Activated T-cell treated with anti-CD3 and anti-CD28 coated beads, Interleukin-2, amount 50 U/mL, for 48 hours (primary cell): Measurements from ENCODE around the gene STAT4.

Experiments used
- DNase-seq, 2 experiments: peaks; one replicate each; pipeline ENCODE4 v3.0.0-alpha.2; 2020

Gene STAT4, protein sequence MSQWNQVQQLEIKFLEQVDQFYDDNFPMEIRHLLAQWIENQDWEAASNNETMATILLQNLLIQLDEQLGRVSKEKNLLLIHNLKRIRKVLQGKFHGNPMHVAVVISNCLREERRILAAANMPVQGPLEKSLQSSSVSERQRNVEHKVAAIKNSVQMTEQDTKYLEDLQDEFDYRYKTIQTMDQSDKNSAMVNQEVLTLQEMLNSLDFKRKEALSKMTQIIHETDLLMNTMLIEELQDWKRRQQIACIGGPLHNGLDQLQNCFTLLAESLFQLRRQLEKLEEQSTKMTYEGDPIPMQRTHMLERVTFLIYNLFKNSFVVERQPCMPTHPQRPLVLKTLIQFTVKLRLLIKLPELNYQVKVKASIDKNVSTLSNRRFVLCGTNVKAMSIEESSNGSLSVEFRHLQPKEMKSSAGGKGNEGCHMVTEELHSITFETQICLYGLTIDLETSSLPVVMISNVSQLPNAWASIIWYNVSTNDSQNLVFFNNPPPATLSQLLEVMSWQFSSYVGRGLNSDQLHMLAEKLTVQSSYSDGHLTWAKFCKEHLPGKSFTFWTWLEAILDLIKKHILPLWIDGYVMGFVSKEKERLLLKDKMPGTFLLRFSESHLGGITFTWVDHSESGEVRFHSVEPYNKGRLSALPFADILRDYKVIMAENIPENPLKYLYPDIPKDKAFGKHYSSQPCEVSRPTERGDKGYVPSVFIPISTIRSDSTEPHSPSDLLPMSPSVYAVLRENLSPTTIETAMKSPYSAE

DNA sequence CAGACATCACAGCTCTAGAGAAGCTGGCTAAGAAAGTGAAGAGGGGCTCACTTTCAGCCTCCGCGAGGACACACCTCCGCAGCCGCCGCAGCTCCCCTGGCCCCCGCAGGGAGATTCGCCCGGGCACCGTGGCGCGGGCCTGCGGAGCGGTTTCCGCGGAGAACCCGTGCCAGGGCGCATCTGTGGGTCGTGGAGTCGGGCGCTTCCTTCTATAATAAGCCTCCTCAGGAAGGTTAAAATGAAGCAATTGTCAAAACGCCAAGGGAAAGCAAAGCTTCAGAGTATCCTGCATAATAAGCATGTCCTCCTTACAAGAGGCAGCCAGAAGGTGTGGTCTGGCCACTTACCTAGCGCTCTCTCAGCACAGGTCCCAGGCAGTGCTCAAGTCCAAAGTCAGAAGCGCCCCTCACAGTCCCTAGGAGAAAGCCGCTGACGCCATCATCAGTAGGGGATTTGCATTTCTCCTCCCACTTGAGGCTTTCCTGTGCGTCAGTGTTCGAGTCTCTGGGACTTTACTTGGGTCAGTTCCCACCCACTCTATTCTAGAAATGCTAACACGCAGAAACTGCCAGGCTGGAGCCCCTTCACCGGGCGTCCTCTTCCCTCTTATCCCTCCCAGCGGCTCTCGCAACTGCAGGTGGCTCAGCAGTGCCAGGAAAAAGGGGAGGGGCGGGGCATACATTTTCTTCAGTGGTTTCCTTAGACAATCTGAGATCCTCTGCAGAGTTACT is at the start of gene STAT4:
STAT4 (minus strand) TSS at position 395 of the 731 bp plus-strand sequence. CDS start 2,791 bp downstream, outside the sequence.
- DNase-seq: peak; percentile 88

DNA sequence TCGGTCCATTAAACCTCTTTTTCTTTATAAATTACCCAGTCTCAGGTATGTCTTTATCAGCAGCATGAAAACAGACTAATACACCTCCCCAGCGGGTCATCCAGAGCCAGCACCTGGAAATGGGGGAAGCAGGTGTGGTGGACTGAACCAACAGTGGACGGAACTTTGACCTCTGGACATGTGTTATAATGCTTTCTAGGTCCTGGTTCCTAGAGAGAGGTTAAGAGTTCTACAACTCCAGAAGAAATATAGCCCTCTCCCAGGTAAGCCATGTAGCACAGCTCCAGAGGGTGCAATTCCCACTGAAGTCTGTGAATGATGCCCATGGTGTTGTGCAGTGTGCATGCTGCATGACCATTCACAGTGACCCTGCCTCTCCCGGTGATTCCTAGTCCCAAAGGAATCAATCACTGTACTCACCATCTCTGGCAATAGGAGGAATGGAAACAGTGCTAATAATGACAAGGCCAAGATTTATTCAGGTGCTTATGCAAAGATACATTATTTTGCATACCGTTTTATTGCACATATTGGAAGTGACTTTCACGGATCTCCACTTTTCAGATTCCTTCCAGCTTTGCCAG is 49.2 kb upstream of the STAT4 start:
- DNase-seq: no peak

DNA sequence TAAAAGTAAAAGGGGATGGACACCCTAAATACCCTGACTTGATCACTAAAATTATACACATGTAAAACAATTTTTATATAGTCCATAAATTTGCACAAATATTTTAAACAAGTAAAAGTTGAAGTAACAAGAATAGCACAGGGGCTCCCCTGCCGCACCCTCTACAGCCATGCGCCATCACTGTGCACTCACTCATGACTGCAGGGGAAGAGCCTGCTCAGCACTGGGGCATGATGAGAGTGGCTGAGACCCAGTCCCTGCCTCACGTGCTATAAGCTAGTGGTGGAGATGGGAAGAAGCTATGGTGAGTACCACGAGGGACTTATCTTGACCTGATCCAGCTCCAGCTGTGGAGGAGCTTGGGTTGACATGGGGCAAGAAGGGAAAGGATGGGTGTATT is 47.5 kb upstream of the STAT4 start:
- DNase-seq: no peak

DNA sequence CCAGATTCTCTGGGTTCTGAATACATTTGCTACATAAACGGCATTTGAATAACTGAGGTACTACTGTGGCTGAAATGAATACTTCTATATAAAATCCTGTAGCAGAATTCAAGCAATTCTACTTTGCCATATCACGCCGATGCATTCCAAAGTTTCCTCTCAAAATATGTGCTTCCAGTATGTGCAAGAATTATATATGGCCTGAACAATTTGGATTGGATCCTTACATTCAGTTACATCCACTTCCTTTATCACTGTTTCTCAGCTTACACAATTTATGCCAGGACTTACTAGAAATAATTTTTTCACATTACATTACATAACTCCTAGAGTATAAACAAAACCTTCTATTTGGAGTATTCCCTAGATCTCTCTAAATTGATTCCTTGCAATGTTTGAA is 46.3 kb upstream of the STAT4 start:
- no peak for DNase-seq

DNA sequence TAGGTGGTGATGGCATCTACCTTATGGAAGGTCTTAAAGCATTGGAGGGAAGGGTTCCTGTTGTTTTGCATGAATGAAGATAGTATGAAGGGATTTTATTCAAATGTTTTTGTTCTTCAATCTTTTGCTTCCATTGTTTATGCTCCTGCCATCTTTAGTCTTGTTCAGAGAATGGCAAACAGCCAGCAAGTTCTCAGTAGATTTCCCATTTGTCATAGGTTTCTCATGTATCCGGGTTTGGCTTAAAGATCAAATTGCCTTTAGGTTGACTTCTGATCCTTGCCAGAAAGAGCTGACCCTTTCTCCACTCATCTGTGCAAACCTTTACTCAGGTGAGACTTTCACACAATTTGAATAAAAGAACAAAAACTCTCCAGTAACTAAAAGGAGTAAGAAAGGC is 44.2 kb upstream of the STAT4 start:
- no peak for DNase-seq

DNA sequence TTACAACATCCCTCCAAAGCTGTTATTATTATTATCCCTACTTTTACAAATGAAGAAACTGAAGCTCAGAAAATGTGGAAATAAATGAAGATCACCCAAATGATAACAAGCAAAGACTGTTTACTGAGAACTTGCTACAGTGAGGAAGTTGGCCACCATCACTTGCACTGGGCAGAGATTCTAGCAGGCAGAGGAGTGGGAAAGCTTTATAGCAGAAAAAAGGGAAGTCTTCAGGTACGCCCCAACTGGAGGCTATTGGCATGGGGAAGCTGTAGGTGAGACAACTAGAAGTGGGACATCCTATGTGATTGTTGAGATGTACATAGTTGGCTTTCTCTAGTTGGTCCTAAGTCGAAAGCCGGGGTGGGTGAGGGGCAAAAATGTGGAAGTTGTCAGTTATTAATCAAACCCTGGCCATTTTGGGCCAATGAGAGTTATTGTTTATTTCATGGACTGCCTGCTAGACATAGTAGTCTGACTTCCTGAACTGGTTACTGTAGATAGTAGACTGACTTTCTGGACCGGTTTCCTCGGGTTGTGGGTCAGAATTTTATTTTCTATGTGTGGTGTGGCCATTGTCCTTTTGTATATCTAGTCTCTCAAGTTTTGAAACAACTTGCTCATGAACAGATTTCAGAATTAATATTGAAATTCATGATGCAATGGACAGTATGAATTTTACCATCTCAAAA is 40.2 kb upstream of the STAT4 start:
- no peak for DNase-seq

DNA sequence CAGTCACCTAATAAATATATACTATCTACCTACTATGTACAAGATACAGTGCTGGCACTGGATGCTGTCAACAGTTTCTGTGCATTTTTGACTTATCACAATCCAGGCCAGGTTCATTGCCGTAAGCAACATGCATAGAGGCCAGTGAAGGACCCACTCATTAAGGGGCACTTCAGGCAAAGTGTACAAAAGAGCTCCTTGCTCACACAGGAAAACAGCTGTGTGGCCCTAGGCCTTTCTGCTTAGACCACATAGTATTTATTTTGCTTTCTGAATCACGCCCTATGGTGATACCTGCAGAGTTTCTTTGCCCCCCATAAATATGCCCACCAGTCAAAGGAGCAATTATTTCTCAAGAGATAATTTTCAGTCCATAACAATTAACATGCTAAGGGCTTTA is 39.6 kb upstream of the STAT4 start:
- DNase-seq: no peak

DNA sequence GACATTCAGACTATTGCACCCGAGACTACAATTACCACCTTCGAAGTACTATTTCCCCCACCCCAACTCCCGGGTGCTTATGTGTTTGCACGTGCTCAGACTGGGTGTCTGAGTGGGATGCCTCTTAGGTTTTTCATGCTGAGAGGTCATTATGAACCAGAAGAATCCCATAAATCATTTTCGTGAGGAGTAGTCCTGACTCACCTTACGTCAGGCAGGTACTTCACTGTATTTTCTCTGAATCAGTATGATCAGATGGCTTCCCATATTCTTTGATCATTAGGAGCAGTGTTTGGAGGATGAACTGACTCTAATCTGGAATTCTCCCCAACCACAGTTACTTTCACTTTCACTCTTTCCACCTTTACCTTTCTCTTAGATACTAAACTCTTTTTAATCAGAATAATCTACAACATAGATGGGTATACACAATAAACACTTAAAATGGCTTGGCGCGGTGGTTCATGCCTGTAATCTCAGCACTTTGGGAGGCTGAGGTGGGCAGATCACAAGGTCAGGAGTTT is 38.4 kb upstream of the STAT4 start:
- DNase-seq: no peak

DNA sequence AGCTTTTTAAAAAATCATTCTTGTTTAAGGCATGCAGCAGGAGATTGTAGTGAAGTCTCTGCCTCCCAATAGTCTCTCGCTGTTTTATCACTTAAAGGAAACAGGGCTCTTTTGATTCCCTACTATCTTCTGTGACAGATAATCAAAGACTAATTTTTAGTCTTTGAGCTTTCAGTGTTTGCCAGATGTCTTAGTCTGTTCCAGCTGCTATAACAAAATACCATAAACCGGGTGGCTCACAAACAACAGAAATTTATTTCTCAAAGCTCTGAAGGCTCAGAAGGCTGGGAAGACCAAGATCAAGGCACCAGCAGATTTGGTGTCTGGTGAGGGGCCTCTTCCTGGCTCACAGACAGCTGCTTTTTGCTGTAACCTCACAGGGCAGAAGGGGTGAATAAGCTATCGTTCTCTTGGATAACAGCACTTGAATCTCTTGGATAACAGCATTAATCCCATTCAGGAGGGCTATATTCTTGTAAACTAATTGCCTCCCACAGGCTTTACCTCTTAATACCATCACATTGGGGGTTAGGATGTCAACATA is 37.8 kb upstream of the STAT4 start:
- DNase-seq: no peak

DNA sequence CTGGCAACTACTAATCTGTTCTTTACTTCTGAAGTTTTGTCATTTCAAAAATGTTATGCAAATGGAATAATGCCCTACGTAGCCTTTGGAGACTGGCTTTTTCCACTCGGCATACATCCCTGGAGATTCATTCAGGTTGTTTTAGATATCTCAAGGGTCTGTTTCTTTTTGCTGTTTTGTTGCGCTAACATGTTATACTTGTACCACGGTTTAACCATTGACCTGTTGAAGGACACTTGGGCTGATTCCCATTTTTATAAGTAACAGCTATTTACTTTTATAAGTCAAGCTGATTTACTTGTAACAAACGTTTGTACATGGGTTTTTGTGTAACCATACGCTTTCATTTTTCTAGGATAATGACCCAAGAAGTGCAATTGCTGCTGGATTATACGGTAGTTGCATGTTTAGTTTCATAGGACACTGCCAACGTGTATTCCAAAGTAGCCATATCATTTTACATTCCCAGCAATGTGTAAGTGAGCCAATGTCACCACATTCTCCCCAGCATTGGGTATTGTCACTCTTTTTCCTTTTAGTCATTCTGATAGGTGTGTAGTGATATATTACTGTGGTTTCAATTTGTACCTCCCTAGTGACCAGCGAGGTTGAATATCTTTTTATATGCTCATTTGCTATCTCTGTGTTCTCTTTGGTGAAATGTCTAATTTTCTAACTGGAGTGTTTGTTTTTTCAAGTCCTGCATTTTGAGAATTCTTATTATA is 36.5 kb upstream of the STAT4 start:
- no peak for DNase-seq

DNA sequence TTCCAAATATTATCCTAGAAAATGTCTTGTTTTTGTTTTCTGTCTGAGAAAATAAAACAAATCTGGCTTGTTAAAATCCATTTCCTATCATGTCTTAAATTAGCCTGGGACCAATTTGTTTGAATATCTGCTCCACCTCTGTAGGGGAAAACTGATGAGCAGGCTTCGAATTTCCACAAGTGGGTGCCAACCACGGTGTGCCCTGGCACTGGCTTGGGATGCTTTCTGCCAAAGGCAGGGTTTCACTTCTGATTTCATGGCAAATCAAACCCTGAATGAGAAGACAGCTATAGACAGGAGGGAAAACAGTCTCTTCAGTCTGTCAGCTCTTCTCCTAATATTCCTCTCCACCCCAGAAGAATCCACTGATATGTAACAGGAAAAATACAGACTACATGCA is 33.7 kb upstream of the STAT4 start:
- DNase-seq: no peak

DNA sequence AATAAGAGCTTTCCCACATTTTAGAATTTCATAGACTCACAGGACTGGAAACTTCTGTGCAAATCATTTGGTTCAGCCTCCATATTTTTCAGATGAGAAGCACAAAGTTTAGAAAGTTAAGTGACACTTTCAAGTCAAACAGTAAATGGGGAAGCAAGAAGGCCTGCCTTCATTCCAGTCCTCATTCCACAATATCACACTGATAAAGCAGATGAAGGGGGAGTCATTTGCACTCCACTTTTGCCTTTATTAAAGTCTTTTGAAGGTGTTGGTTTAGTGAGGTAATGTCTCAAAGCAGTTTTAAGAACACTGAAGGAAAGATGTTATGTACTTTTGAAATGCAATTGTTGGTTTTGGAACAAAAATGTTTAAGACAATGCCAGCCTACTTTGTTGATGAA is 32.7 kb upstream of the STAT4 start:
- DNase-seq: no peak

DNA sequence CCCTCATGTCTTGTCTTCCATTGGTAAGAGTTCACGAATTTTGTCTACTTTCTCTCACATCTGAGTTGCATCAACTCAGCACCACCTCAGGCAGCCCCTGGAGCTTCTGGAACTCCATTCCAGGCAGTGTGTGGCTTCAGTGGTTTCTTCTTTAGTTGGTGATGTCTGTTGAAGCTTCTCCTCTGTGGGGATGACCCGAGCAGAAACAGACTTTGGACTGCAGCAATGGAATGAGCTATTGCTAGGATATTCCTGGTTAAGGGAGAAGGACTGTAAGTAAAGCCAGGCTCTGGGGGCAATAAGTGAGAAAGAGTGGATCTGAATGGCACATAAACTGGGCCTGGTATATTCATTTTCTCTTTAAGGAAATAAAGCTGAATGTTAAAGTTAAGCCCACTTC is 32.3 kb upstream of the STAT4 start:
- DNase-seq: no peak

DNA sequence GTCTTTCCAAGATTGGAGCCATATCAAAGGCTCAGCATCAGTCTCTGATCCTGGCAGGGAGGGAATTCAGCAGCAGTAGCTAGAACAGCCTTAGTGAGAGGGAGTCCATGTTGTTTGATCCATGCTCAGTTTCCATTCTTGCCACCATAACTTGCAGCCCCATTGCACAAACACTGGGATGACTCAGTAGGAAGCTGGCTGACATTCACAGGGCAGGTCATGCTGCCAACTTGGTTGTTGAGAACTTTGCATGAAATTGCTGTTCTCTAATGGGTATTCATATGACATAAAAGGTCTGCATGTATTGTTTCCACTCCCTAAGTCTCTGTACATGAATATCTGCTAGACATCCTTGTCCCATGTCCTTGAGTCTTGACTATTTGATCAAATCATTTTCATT is 29.9 kb upstream of the STAT4 start:
- DNase-seq: no peak

DNA sequence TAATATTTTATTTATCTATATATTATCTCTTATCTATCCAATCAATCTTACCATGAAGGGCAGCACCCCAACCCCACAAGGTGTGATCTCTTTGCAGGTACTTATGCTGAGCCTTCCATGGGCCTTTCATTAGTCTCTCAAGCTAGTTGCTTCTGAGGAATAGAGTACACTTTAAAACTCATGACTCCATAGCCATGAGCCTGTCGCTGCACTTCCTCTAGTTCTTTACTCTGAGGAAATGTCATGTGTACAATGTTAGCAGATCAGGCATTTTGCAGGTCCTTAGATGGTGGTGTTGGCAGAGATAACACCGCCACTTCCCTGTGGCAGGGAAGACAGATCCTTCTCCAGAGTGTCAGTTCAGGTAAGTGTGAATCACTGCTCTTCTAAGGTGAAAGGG is 29.5 kb upstream of the STAT4 start:
- DNase-seq: no peak

DNA sequence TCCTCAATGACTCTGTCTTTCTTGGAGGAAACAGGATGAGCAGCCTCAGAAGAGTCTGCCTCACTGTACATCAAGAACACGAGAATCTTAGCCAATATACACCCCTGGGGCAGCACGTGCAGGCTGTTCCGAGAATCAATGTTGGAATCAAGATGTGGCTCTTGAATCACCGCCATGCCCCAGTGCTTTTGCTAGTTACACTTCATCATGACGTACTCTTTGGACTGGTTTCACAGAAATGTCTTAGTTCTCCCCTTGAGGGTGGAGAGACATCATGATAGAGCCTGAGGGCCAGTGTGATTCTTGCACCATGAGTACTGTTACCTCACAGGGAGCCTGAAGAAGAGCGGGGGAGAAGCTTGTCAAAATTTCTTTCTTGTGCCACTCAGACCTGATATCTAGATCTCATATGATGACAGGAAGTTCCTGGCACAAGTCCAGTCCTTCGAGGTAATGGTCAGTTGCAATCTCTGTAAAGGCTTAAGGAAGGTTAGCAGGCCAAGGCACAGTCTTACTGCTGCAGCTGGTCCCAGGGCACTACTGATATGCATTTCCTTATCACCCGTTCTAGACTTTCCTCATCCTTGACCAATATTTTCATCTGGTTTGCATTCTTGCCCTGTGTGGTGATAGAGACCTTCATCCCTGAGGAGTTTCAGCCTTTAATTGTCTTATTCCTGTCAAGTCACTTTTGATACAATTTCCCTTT is 28.2 kb upstream of the STAT4 start:
- no peak for DNase-seq

DNA sequence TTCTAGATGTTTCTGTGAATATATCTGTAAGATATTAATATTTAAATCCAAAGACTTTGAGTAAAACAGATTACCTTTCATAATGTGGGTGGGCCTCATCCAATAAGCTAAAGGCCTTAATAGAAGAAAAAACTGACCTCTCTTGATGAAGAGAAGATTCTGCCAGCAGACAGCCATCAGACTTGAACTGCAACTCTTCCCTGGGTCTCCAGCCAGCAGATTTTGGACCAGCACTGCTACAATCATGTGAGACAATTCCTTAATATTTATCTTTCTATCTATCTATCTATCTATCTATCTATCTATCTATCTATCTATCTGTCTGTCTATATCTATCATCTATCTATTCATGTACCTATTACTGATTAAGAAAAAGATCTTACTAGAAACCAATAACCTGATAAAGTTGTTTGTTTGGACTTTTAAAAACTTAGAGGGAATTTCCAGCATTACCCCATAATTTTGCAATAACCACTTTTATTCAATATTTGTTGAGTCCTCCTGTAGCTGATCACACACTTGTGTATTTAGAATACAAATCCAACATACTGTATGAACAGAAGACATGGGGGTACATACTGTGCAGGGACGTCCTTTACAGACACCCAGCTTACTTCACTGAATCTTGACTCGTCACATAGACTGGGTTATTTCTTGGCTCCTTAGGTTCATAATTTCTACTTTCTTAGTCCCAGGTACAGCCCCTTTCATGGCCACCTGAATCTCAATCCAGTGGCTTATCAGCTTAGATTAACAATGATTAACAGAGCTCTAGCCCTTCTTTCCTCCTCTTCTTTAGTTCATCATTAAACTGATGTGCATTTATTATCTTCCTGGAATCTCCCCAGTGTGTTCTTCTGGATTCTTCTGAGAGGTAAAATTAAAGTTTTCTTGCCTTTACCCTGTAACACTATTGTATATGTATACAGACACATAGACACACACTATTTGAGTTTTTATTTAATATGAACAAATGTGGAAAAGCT is 27.2 kb upstream of the STAT4 start:
- no peak for DNase-seq

DNA sequence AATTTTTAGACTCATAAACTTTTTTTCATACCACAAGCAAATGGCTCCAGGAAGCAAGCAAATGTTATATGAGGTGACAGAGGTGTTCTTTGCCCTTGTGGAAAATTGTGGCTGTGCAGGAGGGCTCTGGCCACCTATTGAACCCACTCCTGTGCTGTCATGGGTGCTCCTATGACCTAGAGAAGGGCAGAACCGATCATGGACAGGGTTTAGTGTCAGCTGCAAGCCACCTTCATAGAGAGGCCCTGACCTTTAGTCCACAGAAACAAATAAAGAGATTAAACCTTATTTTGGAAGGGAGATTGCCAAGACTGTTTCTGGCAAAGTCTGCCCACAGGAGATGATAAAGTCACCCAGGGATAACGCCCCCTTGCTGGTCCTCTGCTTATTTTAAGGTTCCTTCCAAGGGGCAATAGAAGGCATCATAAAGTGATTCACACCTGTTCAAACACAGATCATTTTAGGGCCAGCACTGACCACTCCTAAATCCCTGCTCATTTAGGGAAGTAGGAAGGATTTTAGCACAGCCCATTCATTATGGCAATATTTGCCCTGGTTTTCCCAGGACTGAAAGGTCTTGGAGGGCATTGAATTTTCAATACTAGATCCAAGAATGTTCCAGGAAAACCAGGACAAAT is 26.1 kb upstream of the STAT4 start:
- no peak for DNase-seq

DNA sequence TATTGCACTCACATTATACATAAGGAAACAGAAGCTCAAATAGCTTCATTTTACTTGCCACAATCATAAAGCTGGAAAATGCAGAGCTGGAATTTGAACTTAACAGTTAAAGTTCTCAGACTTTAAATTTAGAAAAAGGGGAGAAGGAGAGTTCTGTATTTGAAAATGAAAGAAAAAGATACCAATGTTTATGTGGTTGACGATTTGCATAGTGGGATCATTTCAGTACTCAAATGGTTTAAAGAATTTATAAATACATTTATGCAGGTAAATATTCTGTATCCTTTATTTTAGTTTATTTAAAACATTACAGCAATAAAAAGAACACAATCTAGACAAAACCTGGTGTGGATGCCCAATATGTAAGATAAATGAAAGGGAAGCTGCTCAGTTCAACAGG is 25.5 kb upstream of the STAT4 start:
- no peak for DNase-seq
